SK-N-SH treated with all-trans-retinoic acid at 6 μM for 48 hours (cell line): ENCODE data around the gene STK4.

Experiments
- GLIS3 ChIP-seq: fragments of 250-450 bp; sonication (Bioruptor Pico); IDR thresholded peaks from 2 replicates; pipeline ENCODE4 v1.5.0; 2020; ENCODE audit warnings: mild to moderate bottlenecking, moderate library complexity
- TCF4 ChIP-seq: fragments of 250-450 bp; sonication (Bioruptor Pico); IDR thresholded peaks from 2 replicates; pipeline ENCODE4 v1.8.0; 2021; ENCODE audit warnings: mild to moderate bottlenecking, moderate library complexity, borderline replicate concordance
- TOX ChIP-seq: fragments of 250-450 bp; sonication (Bioruptor Pico); IDR thresholded peaks from 2 replicates; pipeline ENCODE4 v1.8.0; 2021; ENCODE audit warnings: mild to moderate bottlenecking, moderate library complexity, borderline replicate concordance
- ZC3H10 ChIP-seq: fragments of 250-450 bp; sonication (Bioruptor Pico); IDR thresholded peaks from 2 replicates; pipeline ENCODE4 v1.5.1; 2021; ENCODE audit warnings: mild to moderate bottlenecking, moderate library complexity
- ZFP3 ChIP-seq: fragments of 250-450 bp; sonication (Bioruptor Pico); IDR thresholded peaks from 2 replicates; pipeline ENCODE4 v1.5.0; 2020; ENCODE audit warnings: mild to moderate bottlenecking, moderate library complexity
- ZFP30 ChIP-seq: fragments of 450-650 bp; formaldehyde crosslinking; IDR thresholded peaks from 2 replicates; pipeline ENCODE4 v1.5.0; 2022; ENCODE audit warnings: mild to moderate bottlenecking, moderate library complexity
- ZNF565 ChIP-seq: fragments of 450-650 bp; formaldehyde crosslinking; conservative IDR thresholded peaks from 2 replicates; pipeline ENCODE4 v1.5.0; 2020; ENCODE audit warnings: low read depth, mild to moderate bottlenecking, moderate library complexity
- ZNF8 ChIP-seq: fragments of 450-650 bp; formaldehyde crosslinking; IDR thresholded peaks from 2 replicates; pipeline ENCODE4 v1.5.0; 2020; ENCODE audit warnings: mild to moderate bottlenecking, moderate library complexity
- TF ChIP-seq, protein P1 (sequence below): fragments of 250-450 bp; sonication (Bioruptor Pico); IDR thresholded peaks from 2 replicates; pipeline ENCODE4 v1.8.0; 2020; ENCODE audit warnings: mild to moderate bottlenecking, moderate library complexity, borderline replicate concordance

DNA sequence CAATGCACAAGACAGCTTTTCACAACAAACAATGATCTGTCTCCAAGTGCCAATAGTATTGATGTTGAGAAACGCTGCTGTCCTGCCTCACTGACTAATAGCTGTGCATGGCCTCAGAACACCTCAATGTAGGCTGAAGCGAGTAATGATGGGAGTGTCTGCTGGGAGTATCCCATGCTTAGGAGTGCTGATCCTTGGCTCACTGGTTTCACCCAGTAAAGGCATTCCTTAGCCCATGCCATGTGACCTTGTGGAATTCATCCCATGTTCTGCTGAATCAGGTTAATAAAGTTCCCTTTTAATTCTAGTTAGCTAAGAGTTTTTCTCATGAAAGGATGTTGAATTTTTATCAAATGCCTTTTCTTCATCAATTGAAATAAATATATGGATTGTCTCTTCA lies 161.8 kb downstream of the STK4 start:
- no peak for TF ChIP-seq ZFP30 (CRISPR knock-in tag)
- TF ChIP-seq ZC3H10 (CRISPR knock-in tag), result no peak
- TF ChIP-seq, protein P1, sequence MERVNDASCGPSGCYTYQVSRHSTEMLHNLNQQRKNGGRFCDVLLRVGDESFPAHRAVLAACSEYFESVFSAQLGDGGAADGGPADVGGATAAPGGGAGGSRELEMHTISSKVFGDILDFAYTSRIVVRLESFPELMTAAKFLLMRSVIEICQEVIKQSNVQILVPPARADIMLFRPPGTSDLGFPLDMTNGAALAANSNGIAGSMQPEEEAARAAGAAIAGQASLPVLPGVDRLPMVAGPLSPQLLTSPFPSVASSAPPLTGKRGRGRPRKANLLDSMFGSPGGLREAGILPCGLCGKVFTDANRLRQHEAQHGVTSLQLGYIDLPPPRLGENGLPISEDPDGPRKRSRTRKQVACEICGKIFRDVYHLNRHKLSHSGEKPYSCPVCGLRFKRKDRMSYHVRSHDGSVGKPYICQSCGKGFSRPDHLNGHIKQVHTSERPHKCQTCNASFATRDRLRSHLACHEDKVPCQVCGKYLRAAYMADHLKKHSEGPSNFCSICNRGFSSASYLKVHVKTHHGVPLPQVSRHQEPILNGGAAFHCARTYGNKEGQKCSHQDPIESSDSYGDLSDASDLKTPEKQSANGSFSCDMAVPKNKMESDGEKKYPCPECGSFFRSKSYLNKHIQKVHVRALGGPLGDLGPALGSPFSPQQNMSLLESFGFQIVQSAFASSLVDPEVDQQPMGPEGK (CRISPR knock-in tag), result no peak
- no peak for TF ChIP-seq TOX (CRISPR knock-in tag)
- no peak for TF ChIP-seq ZNF8 (CRISPR knock-in tag)
- TF ChIP-seq GLIS3 (CRISPR knock-in tag), result no peak
- TF ChIP-seq ZFP3, result no peak
- no peak for TF ChIP-seq TCF4
- TF ChIP-seq ZNF565 (CRISPR knock-in tag), result no peak
